PC-9 (cell line): ENCODE data around the gene TSHZ3.

Source experiments
- EZH2 ChIP-seq: fragments of 200-600 bp; sonication (generic); IDR thresholded peaks from 2 replicates; pipeline ENCODE4 v1.8.0; 2017; ENCODE audit warnings: antibody characterized with exemption, low read depth
- TF ChIP-seq, protein P1 (sequence below): fragments of 200-600 bp; sonication (generic); conservative IDR thresholded peaks from 2 replicates; pipeline ENCODE4 v1.6.1; 2017; ENCODE audit warnings: mixed run types, antibody characterized with exemption, mild to moderate bottlenecking, moderate library complexity

DNA sequence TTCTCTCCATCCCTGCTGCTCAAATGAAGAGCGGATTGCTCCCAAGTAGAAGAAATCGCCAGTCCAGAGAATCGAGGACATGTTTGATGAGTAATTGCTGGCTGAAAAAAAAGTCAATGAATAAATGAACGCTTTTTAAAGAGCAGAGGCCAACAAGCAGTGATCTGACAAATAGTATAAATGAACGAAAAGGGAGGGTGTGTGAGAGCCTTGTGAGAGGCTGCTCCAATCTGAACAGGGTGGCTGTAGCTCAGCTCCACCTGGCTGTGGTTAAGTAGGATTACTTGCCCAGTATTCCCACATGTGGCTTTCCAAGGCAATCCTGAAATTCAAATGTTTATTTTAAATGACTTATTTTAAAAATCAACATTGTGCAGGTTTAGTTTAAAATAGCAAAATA, 117.1 kb downstream of the TSHZ3 start:
- TF ChIP-seq, protein P1, sequence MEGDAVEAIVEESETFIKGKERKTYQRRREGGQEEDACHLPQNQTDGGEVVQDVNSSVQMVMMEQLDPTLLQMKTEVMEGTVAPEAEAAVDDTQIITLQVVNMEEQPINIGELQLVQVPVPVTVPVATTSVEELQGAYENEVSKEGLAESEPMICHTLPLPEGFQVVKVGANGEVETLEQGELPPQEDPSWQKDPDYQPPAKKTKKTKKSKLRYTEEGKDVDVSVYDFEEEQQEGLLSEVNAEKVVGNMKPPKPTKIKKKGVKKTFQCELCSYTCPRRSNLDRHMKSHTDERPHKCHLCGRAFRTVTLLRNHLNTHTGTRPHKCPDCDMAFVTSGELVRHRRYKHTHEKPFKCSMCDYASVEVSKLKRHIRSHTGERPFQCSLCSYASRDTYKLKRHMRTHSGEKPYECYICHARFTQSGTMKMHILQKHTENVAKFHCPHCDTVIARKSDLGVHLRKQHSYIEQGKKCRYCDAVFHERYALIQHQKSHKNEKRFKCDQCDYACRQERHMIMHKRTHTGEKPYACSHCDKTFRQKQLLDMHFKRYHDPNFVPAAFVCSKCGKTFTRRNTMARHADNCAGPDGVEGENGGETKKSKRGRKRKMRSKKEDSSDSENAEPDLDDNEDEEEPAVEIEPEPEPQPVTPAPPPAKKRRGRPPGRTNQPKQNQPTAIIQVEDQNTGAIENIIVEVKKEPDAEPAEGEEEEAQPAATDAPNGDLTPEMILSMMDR: no peak
- TF ChIP-seq EZH2: no peak
